A172 (cell line): ENCODE measurements around the gene SLCO4C1. TPM values are rescaled to one million over a fixed set of nuclear protein-coding genes. Genes with fewer than 3 reads are reported as not detected.
"Not testable (repeated sequence)": the region's sequence is repeated elsewhere in the genome, so short reads cannot be mapped to it uniquely, and the experiment has no call there.

Experiments used
- DNase-seq: peaks from one replicate; pipeline ENCODE4 v3.0.0-alpha.2; 2015; ENCODE audit warnings: low spot score
- total RNA-seq: library from RNA; depleted of rRNA; stranded (reverse); fragments of >200 nt; shearing (Covaris generic); gene quantifications from 2 replicates; pipeline ENCODE4 v1.2.3, GENCODE V29; 2014; rRNA removed

SLCO4C1 gene
- not detected in 2 replicates for total RNA-seq

DNA sequence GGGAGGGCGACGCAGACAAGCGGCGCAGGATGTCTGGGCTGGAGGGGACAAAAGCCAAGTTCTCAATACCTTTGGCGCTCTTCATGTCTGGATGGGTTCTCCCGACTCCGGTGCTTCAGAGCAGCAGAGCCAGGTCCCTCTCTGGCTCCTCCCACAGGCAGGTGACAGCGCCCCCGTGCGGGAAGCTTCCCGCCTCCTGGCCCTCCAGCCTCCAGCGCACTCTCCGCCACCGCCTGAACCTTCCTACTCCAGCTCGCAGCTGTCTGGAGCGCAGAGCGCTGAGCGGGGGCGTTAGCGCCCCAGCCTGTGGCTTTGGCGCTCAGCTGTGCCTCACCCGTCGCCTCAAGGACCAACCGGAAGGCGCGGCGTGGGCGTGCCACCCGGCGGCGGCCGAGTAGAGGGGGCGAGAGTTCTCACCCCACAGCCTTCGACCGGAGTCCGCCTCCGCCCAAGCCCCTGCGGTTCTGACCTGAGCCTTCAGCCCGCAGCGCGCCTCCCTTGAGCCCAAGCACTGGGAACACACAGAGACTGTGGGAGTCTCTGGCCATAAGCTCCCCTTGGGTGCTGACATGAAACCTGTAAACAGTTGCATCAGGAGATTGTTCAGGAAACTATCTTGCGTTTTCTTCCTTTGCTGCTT is at the start of gene SLCO4C1:
Gene SLCO4C1 (minus strand): TSS at position 107 of the 640 bp plus-strand sequence. CDS start 22 bp downstream, at position 85.
- no peak for DNase-seq

DNA sequence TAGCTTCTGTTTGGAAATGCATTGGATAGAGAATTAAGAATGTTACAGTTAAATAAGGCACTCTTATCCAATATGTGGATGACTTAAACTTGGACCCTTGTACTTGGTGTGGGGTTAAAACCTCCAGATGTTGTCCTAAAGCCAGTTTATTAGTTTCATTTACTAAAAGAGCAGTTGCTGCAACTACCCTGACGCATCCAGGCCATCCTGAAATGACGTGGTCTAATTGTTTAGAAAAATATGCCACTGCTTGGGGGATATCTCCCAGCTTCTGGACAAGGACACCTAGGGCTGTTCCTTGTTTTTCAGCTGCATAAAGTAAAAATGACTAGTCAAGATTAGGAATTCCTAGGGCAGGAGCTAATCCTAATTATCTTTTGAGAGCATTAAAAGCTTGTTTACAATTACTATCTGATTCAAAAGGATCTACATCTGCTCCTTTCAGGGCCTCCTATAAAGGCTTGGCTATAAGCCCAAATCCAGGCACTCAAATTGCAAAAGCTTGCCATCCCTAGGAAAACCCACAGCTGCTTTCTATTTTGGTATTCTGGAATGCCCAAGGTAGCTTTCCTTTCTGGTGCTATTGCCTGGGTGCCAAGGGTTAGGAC is 45.7 kb upstream of the SLCO4C1 start:
- DNase-seq, result no peak

GRCh38 chr5:102324714-102325113 is 28.6 kb upstream of the SLCO4C1 start:
- DNase-seq, result no peak

DNA sequence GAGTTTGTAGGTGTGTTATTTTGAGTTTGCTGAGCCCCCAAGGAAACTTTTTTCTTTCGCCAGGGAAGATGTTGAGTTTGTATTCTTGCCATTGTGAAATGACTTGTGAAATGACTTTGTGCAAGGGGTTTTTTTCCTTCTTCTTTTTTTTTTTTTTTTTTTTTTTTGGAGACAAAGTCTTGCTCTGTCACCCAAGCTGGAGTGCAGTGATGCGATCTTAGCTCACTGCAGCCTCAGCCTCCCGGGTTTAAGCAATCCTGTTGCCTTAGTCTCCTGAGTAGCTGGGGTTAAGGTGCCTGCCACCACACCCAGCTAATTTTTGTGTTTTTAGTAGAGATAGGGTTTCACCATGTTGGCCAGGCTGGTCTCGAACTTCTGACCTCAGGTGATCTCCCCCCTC is 22.7 kb upstream of the SLCO4C1 start:
- DNase-seq, result not testable (repeated sequence)

DNA sequence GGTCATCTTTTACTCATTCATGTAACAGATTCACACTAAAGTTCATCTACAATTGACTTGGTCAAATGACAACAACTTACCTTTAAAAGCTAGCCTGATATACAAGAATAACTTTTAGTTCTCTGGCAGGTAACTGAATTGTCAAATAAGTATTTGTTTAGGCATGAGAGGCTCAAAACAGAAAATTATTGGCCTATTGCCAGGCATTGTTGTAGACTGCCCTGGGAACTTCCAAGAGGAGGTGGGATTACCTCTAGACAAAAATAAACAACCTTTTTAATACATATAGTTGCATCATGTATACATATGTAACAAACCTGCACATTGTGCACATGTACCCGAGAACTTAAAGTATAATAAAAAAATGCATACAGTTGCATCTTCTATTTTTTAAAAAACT is 18.2 kb upstream of the SLCO4C1 start:
- DNase-seq, result no peak

- DNase-seq, result no peak
Observed at GRCh38 chr5:102313912-102314311, 17.8 kb upstream of the SLCO4C1 start.

GRCh38 chr5:102312586-102313370 is 16.7 kb upstream of the SLCO4C1 start:
- DNase-seq, result no peak

DNA sequence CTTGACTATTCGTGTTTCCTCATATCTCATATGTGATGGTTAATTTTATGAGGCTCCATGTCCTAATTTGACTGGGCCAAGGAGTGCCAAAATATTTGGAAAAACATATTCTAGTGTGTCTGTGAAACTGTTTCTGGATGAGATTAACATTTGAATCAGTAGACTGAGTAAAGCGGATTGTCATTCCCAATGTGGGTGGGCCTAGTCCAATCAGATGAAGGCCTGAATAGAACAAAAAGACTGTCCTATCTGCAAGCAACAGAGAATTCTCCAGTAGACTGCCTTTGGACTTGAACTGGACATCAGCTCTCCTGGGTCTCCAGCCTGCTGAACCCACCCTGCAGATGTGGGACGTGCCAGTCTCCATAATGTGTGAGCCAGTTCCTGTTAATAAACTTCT is 13.5 kb upstream of the SLCO4C1 start:
- no peak for DNase-seq

- no peak for DNase-seq
Observed at GRCh38 chr5:102307232-102307631, 11.1 kb upstream of the SLCO4C1 start.

DNA sequence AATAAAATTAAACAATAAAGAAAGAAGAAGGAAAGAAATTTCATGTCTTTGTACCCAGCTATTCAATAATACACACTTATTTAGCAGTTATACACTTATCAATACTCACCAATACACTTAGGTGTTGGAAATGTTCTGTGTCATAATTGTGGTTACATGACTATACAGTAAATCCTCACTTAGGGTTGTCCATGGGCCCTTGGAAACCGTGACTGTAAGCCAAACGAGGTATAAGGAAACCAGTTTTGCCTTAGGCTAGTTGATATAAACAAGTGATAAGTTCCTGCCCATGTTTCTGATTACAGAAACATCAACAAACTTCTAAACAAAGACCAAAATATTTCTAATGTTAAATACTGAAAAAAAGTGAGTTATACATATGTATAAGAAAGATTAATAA is 10.0 kb upstream of the SLCO4C1 start:
- DNase-seq, result no peak

- no peak for DNase-seq
Observed at GRCh38 chr5:102295534-102296177, 428 bp downstream of the SLCO4C1 start.

- no peak for DNase-seq
Observed at GRCh38 chr5:102294886-102295395, 1.1 kb downstream of the SLCO4C1 start.

- DNase-seq, result no peak
Observed at GRCh38 chr5:102290004-102290403, 6.1 kb downstream of the SLCO4C1 start.

DNA sequence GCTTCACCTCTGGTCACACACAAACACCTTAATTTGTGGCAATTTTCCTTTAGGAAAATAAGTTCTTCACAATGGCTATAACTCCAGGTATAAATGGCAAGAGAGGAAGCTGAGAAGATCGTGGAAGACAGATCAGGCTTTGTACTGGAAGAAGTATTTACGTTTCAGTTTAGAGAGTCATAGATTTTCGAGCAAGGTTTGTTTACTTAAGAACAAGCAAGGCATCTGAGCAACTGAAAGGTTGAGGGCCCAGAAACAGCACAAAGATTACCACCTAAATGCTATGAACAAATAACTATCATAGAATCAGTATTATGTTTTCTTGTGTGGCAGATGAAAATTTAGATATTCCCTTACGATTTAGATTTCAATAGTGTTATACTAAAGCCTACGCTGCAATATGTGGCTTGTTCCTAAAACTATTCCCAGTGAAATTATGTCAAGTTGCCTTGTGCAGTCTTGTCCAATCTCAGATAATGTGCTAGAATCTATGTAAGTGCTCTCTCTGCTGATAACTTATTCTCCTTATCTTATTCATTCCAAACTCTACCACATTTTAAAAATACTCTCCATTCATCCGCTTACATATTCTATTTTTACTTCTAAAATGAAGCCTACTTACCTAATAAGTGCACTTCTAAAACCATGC is 6.7 kb downstream of the SLCO4C1 start:
- DNase-seq, result no peak

GRCh38 chr5:102288630-102289029 is 7.5 kb downstream of the SLCO4C1 start:
- no peak for DNase-seq

DNA sequence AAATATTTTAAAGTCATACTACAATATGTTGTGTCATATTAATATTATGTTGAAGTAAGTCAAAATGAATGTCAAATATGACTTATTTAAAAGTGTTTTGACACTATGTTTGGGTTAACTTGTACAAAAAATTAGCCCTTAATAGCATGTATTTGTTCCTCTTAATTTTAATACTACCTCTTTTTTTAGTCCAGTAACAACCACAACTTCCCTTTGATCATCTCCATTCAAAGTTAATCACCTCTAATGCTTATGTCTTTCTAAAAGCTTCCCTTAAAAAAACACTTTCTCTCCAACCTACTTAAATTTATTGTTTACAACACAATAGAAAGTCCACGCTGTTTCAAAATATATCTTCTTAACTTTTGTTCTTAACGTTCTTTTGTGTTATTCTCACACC is 9.6 kb downstream of the SLCO4C1 start:
- no peak for DNase-seq

DNA sequence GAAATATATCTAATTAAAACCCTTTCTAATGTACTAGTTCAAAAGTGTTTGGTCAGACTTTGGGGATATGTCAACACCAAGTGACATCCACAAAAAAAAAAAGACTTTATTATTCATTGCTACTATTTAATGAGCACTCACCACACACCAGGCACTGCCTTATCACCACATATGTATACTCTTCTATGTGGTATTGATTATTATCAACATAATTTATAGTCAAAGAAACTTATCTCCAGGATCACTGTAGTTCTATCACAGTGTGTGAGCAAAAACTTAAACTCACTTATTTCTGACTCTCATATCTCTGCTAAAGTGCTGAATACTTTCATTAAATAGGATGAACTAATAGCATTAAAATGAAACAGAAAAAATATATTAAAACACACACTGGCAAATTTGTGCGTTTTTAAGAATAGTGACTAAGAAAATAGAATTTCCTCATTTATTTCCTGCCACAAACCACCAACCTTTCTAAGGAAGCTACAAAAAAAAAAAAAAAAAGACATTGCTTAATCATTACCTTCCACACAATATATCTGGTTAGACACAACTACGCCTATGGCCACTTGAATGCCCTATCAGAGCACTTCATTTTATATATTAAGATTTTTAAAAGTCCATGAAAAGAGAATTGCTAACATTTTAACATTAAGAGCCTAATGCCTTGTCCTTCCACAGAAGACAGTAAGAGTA is 12.8 kb downstream of the SLCO4C1 start:
- no peak for DNase-seq

- no peak for DNase-seq
Observed at GRCh38 chr5:102279711-102280110, 16.4 kb downstream of the SLCO4C1 start.

GRCh38 chr5:102278231-102278630 is 17.9 kb downstream of the SLCO4C1 start:
- no peak for DNase-seq

DNA sequence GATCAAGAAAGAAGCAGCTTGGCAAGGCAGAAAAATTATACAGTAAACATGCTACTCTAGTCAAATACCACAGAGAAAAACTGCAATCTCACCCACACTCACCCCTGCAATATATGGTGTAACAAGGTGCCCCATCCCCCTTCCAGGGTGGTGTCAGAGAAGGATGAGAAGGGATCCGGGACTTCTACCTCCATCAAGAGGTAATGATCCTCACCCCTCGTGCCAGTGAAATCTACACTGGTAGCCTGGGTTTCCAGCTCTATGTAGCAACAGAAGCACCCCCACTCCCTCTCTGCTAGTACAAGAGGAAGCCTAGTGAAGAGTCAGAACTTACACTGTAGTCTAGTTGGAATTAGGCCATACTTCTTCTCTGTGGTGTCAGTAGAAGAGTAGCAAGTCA is 18.9 kb downstream of the SLCO4C1 start:
- DNase-seq, result no peak

DNA sequence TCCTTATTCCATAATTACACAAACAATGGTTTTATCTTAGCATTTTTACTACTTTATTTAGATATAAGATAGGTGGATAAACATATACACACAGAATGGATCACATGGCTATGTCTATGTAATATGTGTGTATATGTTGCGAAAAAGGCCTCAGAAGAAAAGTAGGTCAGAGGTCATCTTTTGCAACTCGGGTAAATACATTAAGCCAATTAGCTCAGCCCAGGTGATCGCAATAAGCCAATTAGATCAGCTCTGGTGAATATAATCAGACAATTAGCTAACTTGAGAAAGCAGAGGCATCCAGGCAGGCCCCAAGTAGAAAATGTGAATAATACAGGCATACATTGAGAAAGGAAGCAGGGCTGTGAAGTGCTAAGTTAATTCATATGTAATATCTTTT is 24.3 kb downstream of the SLCO4C1 start:
- DNase-seq, result no peak
